Right lobe of liver (tissue), 6 donors: ENCODE data around the gene AAK1. TPM values are rescaled to one million over a fixed set of nuclear protein-coding genes. Genes with fewer than 3 reads are reported as not detected.
"Not testable (repeated sequence)": the region's sequence is repeated elsewhere in the genome, so short reads cannot be mapped to it uniquely, and the experiment has no call there.

Experiments
- ATAC-seq, 4 donors: fragments of 200-7000 bp; cut with Tn5 transposase; one replicate each; pipeline ENCODE4 v1.9.1; 2020; ENCODE audit warnings: mild to moderate bottlenecking in 4 of 4, moderate library complexity in 4 of 4
- DNase-seq, 3 donors: peaks; one replicate each; pipeline ENCODE4 v3.0.0-alpha.2; 2020
- H3K27ac ChIP-seq, 3 donors: fragments of 200-600 bp; one replicate each; pipeline ENCODE4 v1.8.0; 2022
- H3K27me3 ChIP-seq, 2 donors: fragments of 200-600 bp; one replicate each; pipeline ENCODE4 v1.8.0; 2022
- H3K36me3 ChIP-seq, 4 donors: fragments of 200-600 bp; sonication (generic) in 1 of 4; one replicate each; pipeline versions ENCODE4 v1.5.1 to v1.8.0; 2017 to 2022; ENCODE audit warnings: control low read depth in 1 of 4
- H3K4me1 ChIP-seq, 4 donors: fragments of 200-600 bp; sonication (generic) in 1 of 4; one replicate each; pipeline versions ENCODE4 v1.5.1 to v1.8.0; 2017 to 2022; ENCODE audit warnings: control low read depth in 1 of 4
- H3K4me3 ChIP-seq, 3 donors: fragments of 200-600 bp; one replicate each; pipeline ENCODE4 v1.8.0; 2022
- H3K9me3 ChIP-seq, 4 donors: fragments of 200-600 bp; sonication (generic) in 1 of 4; one replicate each; pipeline versions ENCODE4 v1.5.1 to v1.8.0; 2017 to 2022; ENCODE audit warnings: control low read depth in 1 of 4
- CTCF ChIP-seq, 4 donors: fragments of 200-600 bp in 3 of 4; fragments of 450-650 bp in 1 of 4; IDR thresholded peaks; one replicate each; pipeline versions ENCODE4 v1.5.1 to v1.8.0; 2016 to 2022; ENCODE audit warnings: antibody characterized with exemption in 4 of 4, mild to moderate bottlenecking in 2 of 4
- POLR2A ChIP-seq: fragments of 450-650 bp; IDR thresholded peaks from one replicate; pipeline ENCODE4 v1.6.1; 2017; ENCODE audit warnings: antibody characterized with exemption, mild to moderate bottlenecking
- WGBS: methylation state at CpG from one replicate; pipeline ENCODE4 v1.1.6; 2018; ENCODE audit warnings: low coverage, low lambda C conversion rate; ENCODE audit not compliant: insufficient coverage; ENCODE audit errors: missing lambda C conversion rate; 5-methylcytosine and 5-hydroxymethylcytosine counted together
- intact Hi-C, 2 donors: fragments of 100-400 bp; cut with DNase I; formaldehyde crosslinking; loops; one replicate each; pipeline versions ENCODE4 v1.11.2 to v1.14.1; 2022
- small RNA-seq, 2 experiments: library from RNA; depleted of rRNA; stranded (forward); fragments of <200 nt; gene quantifications; one replicate each; pipeline ENCODE3, GENCODE V24; 2016
- total RNA-seq, 6 experiments: library from RNA; depleted of rRNA in 2 of 6; stranded (reverse); fragments of >200 nt in 2 of 6; fragmentation: NEBNext Ultra II Directional in 3 of 6; extraction: Animal tissue kit (Norgen Biotek cat#: 25700) in 3 of 6; gene quantifications; one replicate each; pipeline versions ENCODE4 v1.1.0 to v1.2.4, GENCODE V29; 2016 to 2023
- donor health status: DM: no; HTN: yes; CAD: no.
- donor health status: DM: no; HTN: no; CAD: no.
- donor health status: DM: no; HTN: no; CAD: no.
- donor health status: DM: no; HTN: yes; CAD: no.
- donor health status: DM: no; HTN: yes; CAD: no.

AAK1 gene
- total RNA-seq, 6 experiments from 2014 or later, result 12.7 to 30.5 (median 20.5) TPM

- 79% methylated on average over 2 of the region's 2 CpGs for WGBS
- no peak for ATAC-seq
- no peaks in the 10 kb centered on the region for H3K27me3 ChIP-seq
- H3K4me3 ChIP-seq, result no peak overlapping the region
- intact Hi-C loops, result no loop called here
- peaks cover 0 to 3% (median 0%) of the 10 kb centered on the region in 4 donors for H3K4me1 ChIP-seq
- no peaks in the 10 kb centered on the region for H3K9me3 ChIP-seq
- no peak for DNase-seq
- peaks cover 0 to 40% (median 7%) of the 10 kb centered on the region in 4 donors for H3K36me3 ChIP-seq
- TF ChIP-seq CTCF (IDR thresholded peaks at IDR 0.05), result no peak
- H3K27ac ChIP-seq, result no peak overlapping the region
These were observed 214.6 kb downstream of the AAK1 start for GRCh38 chr2:69428981-69429380.

DNA sequence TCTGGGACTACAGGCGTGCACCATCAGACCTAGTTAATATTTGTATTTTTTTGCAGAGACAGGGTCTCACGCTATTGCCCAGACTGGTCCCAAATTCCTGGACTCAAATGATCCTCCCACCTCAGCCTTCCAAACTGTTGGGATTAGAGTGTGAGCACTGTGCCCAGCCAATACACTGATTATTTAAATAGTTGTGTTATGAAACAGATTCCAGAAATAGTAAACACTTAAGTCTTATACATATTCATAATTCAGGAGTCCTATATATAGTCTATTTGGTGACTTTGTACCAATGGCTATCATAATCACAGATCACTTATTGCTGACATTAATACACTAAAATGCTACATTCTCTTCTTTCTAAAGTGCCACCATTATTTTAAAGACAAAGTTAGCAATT lies 219.1 kb downstream of the AAK1 start:
- no peaks in the 10 kb centered on the region for H3K27me3 ChIP-seq
- 89% methylated on average over 2 of the region's 2 CpGs for WGBS
- peaks cover 0 to 35% (median 6%) of the 10 kb centered on the region in 4 donors for H3K36me3 ChIP-seq
- TF ChIP-seq POLR2A (no peak), CTCF (IDR thresholded peaks at IDR 0.05) (no peak)
- no peak for DNase-seq
- no peak overlapping the region for H3K27ac ChIP-seq
- no peaks in the 10 kb centered on the region for H3K9me3 ChIP-seq
- H3K4me1 ChIP-seq, result peaks cover 0 to 3% (median 0%) of the 10 kb centered on the region in 4 donors
- H3K4me3 ChIP-seq, result no peak overlapping the region
- intact Hi-C loops, result no loop called here
- ATAC-seq, result no peak

- intact Hi-C loops, result no loop called here
- no peaks in the 10 kb centered on the region for H3K27me3 ChIP-seq
- H3K27ac ChIP-seq, result no peak overlapping the region
- no peaks in the 10 kb centered on the region for H3K4me1 ChIP-seq
- ATAC-seq, result no peak
- H3K36me3 ChIP-seq, result peaks cover 0 to 31% (median 7%) of the 10 kb centered on the region in 4 donors
- no peaks in the 10 kb centered on the region for H3K9me3 ChIP-seq
- DNase-seq, result no peak
- no peak for TF ChIP-seq POLR2A
- no peak overlapping the region for H3K4me3 ChIP-seq
These were observed 221.3 kb downstream of the AAK1 start for GRCh38 chr2:69422198-69422597.

GRCh38 chr2:69419111-69419510 lies 224.4 kb downstream of the AAK1 start:
- H3K4me1 ChIP-seq, H3K27me3 ChIP-seq, intact Hi-C loops, H3K4me3 ChIP-seq, ATAC-seq, H3K9me3 ChIP-seq, DNase-seq, H3K27ac ChIP-seq: not testable (repeated sequence)
- peaks cover 0 to 43% (median 4%) of the 10 kb centered on the region in 4 donors for H3K36me3 ChIP-seq
- WGBS, result 73% methylated on average over 2 of the region's 7 CpGs

DNA sequence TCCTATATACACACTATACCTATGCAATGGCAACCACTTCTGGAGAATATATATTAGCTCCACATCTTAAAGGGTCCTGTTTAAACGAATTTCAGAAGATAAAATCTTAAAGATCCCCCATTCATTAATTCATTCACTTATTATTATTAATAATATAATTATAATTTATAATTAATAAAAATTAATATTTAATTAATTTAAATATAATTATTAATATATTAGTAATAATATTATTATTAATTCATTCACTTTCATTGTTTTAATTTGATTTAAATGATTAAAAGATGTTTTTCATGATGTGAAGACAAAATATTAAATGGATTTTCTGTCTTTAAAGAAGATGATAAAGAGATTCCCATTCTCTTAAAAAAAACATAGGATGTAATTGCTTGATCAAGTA lies 227.4 kb downstream of the AAK1 start:
- no peak for TF ChIP-seq CTCF (IDR thresholded peaks at IDR 0.05)
- Histone ChIP-seq H3K4me1 (no peaks in the 10 kb centered on the region), H3K27ac (no peak overlapping the region), H3K4me3 (no peak overlapping the region), H3K9me3 (no peaks in the 10 kb centered on the region), H3K27me3 (no peaks in the 10 kb centered on the region), H3K36me3 (peaks cover 0 to 57% (median 4%) of the 10 kb centered on the region in 4 donors)
- ATAC-seq, result no peak
- intact Hi-C loops, result no loop called here
- DNase-seq, result no peak
- WGBS, result 90% methylated on average over 1 of the region's 1 CpG

Small RNA genes within 50 kb of the gene (small RNA-seq; reads per million reads assigned to genes)
- gene RN7SL604P (0 reads per million in 2 experiments), gene SNORA36C (0 reads per million in 2 experiments)

Other genes starting within 250 kb of the AAK1 start
- gene NFU1, start 206.3 kb downstream of the AAK1 start, total RNA-seq, result 10 to 100 TPM; 12.7 to 26.1 (median 23.5) TPM
- 100 to 1,000 TPM in 3 of 6 experiments, 10 to 100 TPM in 3; 53.5 to 173 (median 92.1) TPM for gene ANXA4, start 98.4 kb upstream of the AAK1 start, total RNA-seq
- 10 to 100 TPM in 2 of 6 experiments, 1 to 10 TPM in 4; 5.8 to 11.4 (median 6.8) TPM for gene GMCL1, start 185.9 kb upstream of the AAK1 start, total RNA-seq